Epithelial cell of esophagus (primary cell): Measurements from ENCODE around the gene C6orf89.

Experiments
- DNase-seq: peaks from one replicate; pipeline ENCODE4 v3.0.0; 2010; ENCODE audit warnings: low read depth
- H3K4me3 ChIP-seq: 2 replicates; pipeline ENCODE4 v1.5.1; 2011; ENCODE audit warnings: mild to moderate bottlenecking, low read length, control low read depth
- CTCF ChIP-seq: IDR thresholded peaks from 2 replicates; pipeline ENCODE4 v1.5.1; 2011; ENCODE audit warnings: low read depth, mild to moderate bottlenecking, low read length, control low read depth, inconsistent platforms; ENCODE audit not compliant: insufficient read depth; ENCODE audit errors: missing control alignments

The C6orf89 gene

GRCh38 chr6:36840432-36841403, 45.0 kb upstream of the C6orf89 start:
- DNase-seq = peak; percentile 13
- peak overlapping the region; percentile 32 for H3K4me3 ChIP-seq
- no peak for TF ChIP-seq CTCF

- DNase-seq = no peak
- no peak overlapping the region for H3K4me3 ChIP-seq
- TF ChIP-seq CTCF = no peak
These were observed 44.0 kb upstream of the C6orf89 start for GRCh38 chr6:36841756-36842155.

- no peak for DNase-seq
- H3K4me3 ChIP-seq = no peak overlapping the region
- no peak for TF ChIP-seq CTCF
These were observed 42.6 kb upstream of the C6orf89 start for GRCh38 chr6:36843170-36843569.

- no peak overlapping the region for H3K4me3 ChIP-seq
- no peak for DNase-seq
- TF ChIP-seq CTCF = no peak
These were observed 41.3 kb upstream of the C6orf89 start for GRCh38 chr6:36844232-36845170.

GRCh38 chr6:36845233-36845632, 40.5 kb upstream of the C6orf89 start:
- H3K4me3 ChIP-seq = no peak overlapping the region
- DNase-seq = no peak
- no peak for TF ChIP-seq CTCF

- DNase-seq = no peak
- no peak overlapping the region for H3K4me3 ChIP-seq
- no peak for TF ChIP-seq CTCF
These were observed 38.6 kb upstream of the C6orf89 start for GRCh38 chr6:36847152-36847551.
